Osteoblast (primary cell): ENCODE measurements around the gene RABEPK. TPM values are rescaled to one million over a fixed set of nuclear protein-coding genes. Genes with fewer than 3 reads are reported as not detected.
"Not testable (repeated sequence)": the region's sequence is repeated elsewhere in the genome, so short reads cannot be mapped to it uniquely, and the experiment has no call there.

Experiments
- DNase-seq: peaks from one replicate; pipeline ENCODE4 v3.0.0; 2011; ENCODE audit warnings: low spot score, mixed read lengths; ENCODE audit not compliant: insufficient read length; ENCODE audit errors: missing footprints
- H2AFZ ChIP-seq: 2 replicates; pipeline ENCODE4 v1.6.0; 2011; ENCODE audit warnings: mild to moderate bottlenecking, low read length
- H3K27ac ChIP-seq: 2 replicates; pipeline ENCODE4 v1.5.1; 2011; ENCODE audit warnings: mild to moderate bottlenecking, low read depth, low read length, moderate library complexity
- H3K27me3 ChIP-seq: 2 replicates; pipeline ENCODE4 v1.6.0; 2012; ENCODE audit warnings: mild to moderate bottlenecking, control low read depth, inconsistent platforms, low read length, moderate library complexity; ENCODE audit not compliant: insufficient read depth
- H3K36me3 ChIP-seq: 2 replicates; pipeline ENCODE4 v1.5.1; 2011; ENCODE audit warnings: mild to moderate bottlenecking, low read length, control low read depth, moderate library complexity; ENCODE audit not compliant: insufficient read depth
- H3K4me1 ChIP-seq: 2 replicates; pipeline ENCODE4 v1.5.1; 2011; ENCODE audit warnings: mild to moderate bottlenecking, low read length, control low read depth, moderate library complexity; ENCODE audit not compliant: insufficient read depth
- H3K4me2 ChIP-seq: 2 replicates; pipeline ENCODE4 v1.6.0; 2011; ENCODE audit warnings: mild to moderate bottlenecking, low read length; ENCODE audit not compliant: insufficient read depth
- H3K4me3 ChIP-seq: fragments of 200-600 bp; sonication (generic); 3 replicates; pipeline ENCODE4 v1.5.1; 2012; ENCODE audit warnings: mild to moderate bottlenecking, low read length, inconsistent platforms; ENCODE audit not compliant: insufficient read depth
- H3K79me2 ChIP-seq: 2 replicates; pipeline ENCODE4 v1.6.0; 2012; ENCODE audit warnings: mild to moderate bottlenecking, low read length, control low read depth, inconsistent platforms; ENCODE audit not compliant: insufficient read depth
- H3K9me3 ChIP-seq: 2 replicates; pipeline ENCODE4 v1.5.1; 2011; ENCODE audit warnings: low read depth, low read length, control low read depth
- H4K20me1 ChIP-seq: 2 replicates; pipeline ENCODE4 v1.6.0; 2012; ENCODE audit warnings: mild to moderate bottlenecking, low read length, control low read depth; ENCODE audit not compliant: insufficient read depth
- CTCF ChIP-seq: IDR thresholded peaks from 2 replicates; pipeline ENCODE4 v1.5.1; 2011; ENCODE audit warnings: mild to moderate bottlenecking, low read depth, low read length, moderate library complexity; ENCODE audit errors: extremely low read depth
- total RNA-seq: library from RNA; depleted of rRNA; stranded (reverse); fragments of >200 nt; gene quantifications from 2 replicates; pipeline ENCODE4 v1.2.3, GENCODE V29; 2012

RABEPK gene
- total RNA-seq, 1 donor: 28.6 TPM

DNA sequence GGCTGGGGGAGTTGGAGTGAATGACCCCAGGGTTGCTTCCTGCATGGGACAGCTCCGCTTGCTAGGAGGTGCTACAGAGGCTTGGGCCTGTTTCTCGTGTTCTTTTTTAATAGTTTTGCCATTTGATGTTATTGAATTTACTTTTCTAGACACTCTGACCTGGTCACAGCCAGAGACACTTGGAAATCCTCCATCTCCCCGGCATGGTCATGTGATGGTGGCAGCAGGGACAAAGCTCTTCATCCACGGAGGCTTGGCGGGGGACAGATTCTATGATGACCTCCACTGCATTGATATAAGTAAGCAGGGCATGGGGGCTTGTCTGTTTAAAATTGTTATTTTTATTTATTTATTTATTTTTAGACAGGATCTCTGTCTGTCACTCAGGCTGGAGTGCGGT is 27.4 kb downstream of the RABEPK start:
- DNase-seq: no peak
- Histone ChIP-seq H3K27me3 (no peaks in the 10 kb centered on the region), H3K27ac (no peak overlapping the region), H3K4me3 (no peak overlapping the region), H3K36me3 (peaks cover 33% of the 10 kb centered on the region), H3K4me1 (no peaks in the 10 kb centered on the region), H3K79me2 (no peaks in the 10 kb centered on the region), H2AFZ (no peak overlapping the region), H4K20me1 (no peaks in the 10 kb centered on the region), H3K4me2 (no peak overlapping the region), H3K9me3 (no peaks in the 10 kb centered on the region)
- TF ChIP-seq CTCF: no peak

DNA sequence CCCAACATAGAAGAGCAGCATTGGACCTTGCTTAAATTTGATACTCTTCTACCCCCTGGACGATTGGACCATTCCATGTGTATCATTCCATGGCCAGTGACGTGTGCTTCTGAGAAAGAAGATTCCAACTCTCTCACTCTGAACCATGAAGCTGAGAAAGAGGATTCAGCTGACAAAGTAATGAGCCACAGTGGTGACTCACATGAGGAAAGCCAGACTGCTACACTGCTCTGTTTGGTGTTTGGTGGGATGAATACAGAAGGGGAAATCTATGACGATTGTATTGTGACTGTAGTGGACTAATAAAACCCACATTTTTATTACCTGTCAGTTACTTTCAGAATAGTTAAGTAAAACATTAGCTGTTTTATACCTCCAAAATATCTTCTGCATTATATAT is 33.3 kb downstream of the RABEPK start:
- H4K20me1 ChIP-seq: peaks cover 39% of the 10 kb centered on the region
- no peak overlapping the region for H3K4me3 ChIP-seq
- peaks cover 34% of the 10 kb centered on the region for H3K79me2 ChIP-seq
- no peaks in the 10 kb centered on the region for H3K27me3 ChIP-seq
- no peak for TF ChIP-seq CTCF
- no peak overlapping the region for H2AFZ ChIP-seq
- no peaks in the 10 kb centered on the region for H3K9me3 ChIP-seq
- H3K4me1 ChIP-seq: peaks cover 42% of the 10 kb centered on the region
- H3K4me2 ChIP-seq: peak overlapping the region; percentile 1
- peaks cover 58% of the 10 kb centered on the region for H3K36me3 ChIP-seq
- DNase-seq: peak; percentile 89
- peak overlapping the region; percentile 67 for H3K27ac ChIP-seq

GRCh38 chr9:125234099-125234498 is 33.8 kb downstream of the RABEPK start:
- not testable (repeated sequence) for H3K4me3 ChIP-seq, H2AFZ ChIP-seq, DNase-seq, H3K27me3 ChIP-seq, H3K9me3 ChIP-seq
- H3K4me2 ChIP-seq: peak overlapping the region; percentile 1
- H4K20me1 ChIP-seq: peaks cover 43% of the 10 kb centered on the region
- peaks cover 38% of the 10 kb centered on the region for H3K79me2 ChIP-seq
- H3K27ac ChIP-seq: peak overlapping the region; percentile 67
- H3K36me3 ChIP-seq: peaks cover 62% of the 10 kb centered on the region
- H3K4me1 ChIP-seq: peaks cover 46% of the 10 kb centered on the region

DNA sequence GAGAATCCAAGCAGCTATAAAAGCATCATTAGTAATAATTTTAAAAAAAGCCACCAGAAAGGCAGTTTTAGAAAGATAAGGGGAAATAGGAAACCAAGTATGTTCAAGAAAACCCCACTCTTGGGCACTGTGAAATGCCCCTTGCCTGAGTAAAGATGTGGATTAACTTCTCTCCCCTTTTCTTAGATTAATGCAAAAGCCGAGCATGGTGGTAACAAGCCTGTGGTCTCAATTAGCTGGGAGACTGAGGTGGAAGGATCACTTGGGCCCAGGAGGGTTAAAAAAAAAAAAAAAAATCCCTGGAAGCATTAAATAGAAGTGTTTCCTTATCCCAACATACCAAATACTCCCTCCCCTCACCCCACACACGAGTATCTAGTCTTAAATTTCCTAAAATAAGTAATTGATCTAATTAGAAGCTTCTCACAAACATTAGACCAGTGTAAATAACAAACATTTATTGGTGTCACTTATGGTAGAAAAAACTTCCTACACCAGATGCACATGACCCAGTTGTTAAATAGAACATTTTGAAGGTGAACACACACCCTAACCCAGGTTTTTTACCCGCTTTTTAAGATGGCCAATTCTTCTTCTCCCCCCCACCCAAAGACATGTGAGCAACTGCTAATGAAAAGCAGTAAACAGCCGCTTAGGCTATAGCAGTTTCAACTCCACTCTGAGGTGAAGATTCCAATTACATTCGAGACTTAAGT is 35.6 kb downstream of the RABEPK start:
- peaks cover 57% of the 10 kb centered on the region for H3K79me2 ChIP-seq
- no peaks in the 10 kb centered on the region for H3K9me3 ChIP-seq
- peak overlapping the region; percentile 79 for H3K4me2 ChIP-seq
- H3K4me3 ChIP-seq: peak overlapping the region; percentile 45
- peaks cover 66% of the 10 kb centered on the region for H3K36me3 ChIP-seq
- no peak for TF ChIP-seq CTCF
- DNase-seq: no peak
- H3K4me1 ChIP-seq: peaks cover 49% of the 10 kb centered on the region
- no peaks in the 10 kb centered on the region for H3K27me3 ChIP-seq
- peaks cover 62% of the 10 kb centered on the region for H4K20me1 ChIP-seq
- peak overlapping the region; percentile 40 for H3K27ac ChIP-seq
- no peak overlapping the region for H2AFZ ChIP-seq

- peak overlapping the region; percentile 49 for H3K4me3 ChIP-seq
- not testable (repeated sequence) for DNase-seq, H3K27me3 ChIP-seq, H3K9me3 ChIP-seq, H2AFZ ChIP-seq
- H3K4me1 ChIP-seq: peaks cover 49% of the 10 kb centered on the region
- H3K79me2 ChIP-seq: peaks cover 60% of the 10 kb centered on the region
- peaks cover 62% of the 10 kb centered on the region for H4K20me1 ChIP-seq
- H3K36me3 ChIP-seq: peaks cover 66% of the 10 kb centered on the region
- H3K27ac ChIP-seq: peak overlapping the region; percentile 40
- peak overlapping the region; percentile 79 for H3K4me2 ChIP-seq
These were observed 36.3 kb downstream of the RABEPK start for GRCh38 chr9:125236520-125237159.
